Loucy (cell line): Measurements from ENCODE around the gene PIGQ.

ENCODE experiments used
- H2AFZ ChIP-seq: fragments of 200-600 bp; sonication (generic); 2 replicates; pipeline ENCODE4 v1.6.0; 2016; ENCODE audit warnings: antibody characterized with exemption, mild to moderate bottlenecking, low read length, moderate library complexity
- H3F3A ChIP-seq: fragments of 200-600 bp; 2 replicates; pipeline ENCODE4 v1.6.0; 2016; ENCODE audit warnings: antibody characterized with exemption, low read depth, mild to moderate bottlenecking
- H3K27me3 ChIP-seq: fragments of 200-600 bp; sonication (generic); 2 replicates; pipeline ENCODE4 v1.6.1; 2014; ENCODE audit warnings: low read length, mild to moderate bottlenecking; ENCODE audit not compliant: insufficient read depth, poor library complexity, severe bottlenecking
- H3K36me3 ChIP-seq: fragments of 200-600 bp; sonication (generic); 2 replicates; pipeline ENCODE4 v1.6.1; 2016; ENCODE audit warnings: low read length; ENCODE audit not compliant: insufficient read depth
- H3K4me1 ChIP-seq: fragments of 200-600 bp; sonication (generic); 2 replicates; pipeline ENCODE4 v1.5.1; 2014; ENCODE audit warnings: low read length, mild to moderate bottlenecking; ENCODE audit not compliant: insufficient read depth, poor library complexity, severe bottlenecking
- H3K4me2 ChIP-seq: fragments of 200-600 bp; sonication (generic); 2 replicates; pipeline ENCODE4 v1.6.0; 2014; ENCODE audit warnings: antibody characterized with exemption, low read length, low read depth, mild to moderate bottlenecking; ENCODE audit not compliant: poor library complexity, severe bottlenecking
- H3K4me3 ChIP-seq: fragments of 200-600 bp; sonication (generic); 2 replicates; pipeline ENCODE4 v1.5.1; 2014; ENCODE audit warnings: low read length, mild to moderate bottlenecking, mixed read lengths; ENCODE audit not compliant: poor library complexity, severe bottlenecking
- H3K79me2 ChIP-seq: fragments of 200-600 bp; sonication (generic); 2 replicates; pipeline ENCODE4 v1.6.1; 2014; ENCODE audit warnings: low read length; ENCODE audit not compliant: insufficient read depth
- H3K9ac ChIP-seq: fragments of 200-600 bp; sonication (generic); 2 replicates; pipeline ENCODE4 v1.6.0; 2014; ENCODE audit warnings: mild to moderate bottlenecking, low read depth, low read length, moderate library complexity; ENCODE audit not compliant: poor library complexity, severe bottlenecking
- H3K9me2 ChIP-seq: fragments of 200-600 bp; sonication (generic); replicated peaks from 2 replicates; pipeline ENCODE4 v1.6.1; 2016; ENCODE audit warnings: low read depth, low read length, mixed read lengths
- H3K9me3 ChIP-seq: fragments of 200-600 bp; sonication (generic); 2 replicates; pipeline ENCODE4 v1.6.1; 2014; ENCODE audit warnings: mild to moderate bottlenecking, antibody characterized with exemption, low read length, low read depth; ENCODE audit not compliant: insufficient read depth
- H4K20me1 ChIP-seq: fragments of 200-600 bp; sonication (generic); 2 replicates; pipeline ENCODE4 v1.6.0; 2014; ENCODE audit warnings: antibody characterized with exemption, low read length, mild to moderate bottlenecking; ENCODE audit not compliant: insufficient read depth, poor library complexity, severe bottlenecking
- CTCF ChIP-seq: fragments of 200-600 bp; sonication (generic); conservative IDR thresholded peaks from 2 replicates; pipeline ENCODE4 v1.5.1; 2014; ENCODE audit warnings: mild to moderate bottlenecking, antibody characterized with exemption, low read length
- EZH2phosphoT487 ChIP-seq: fragments of 200-600 bp; IDR thresholded peaks from 2 replicates; pipeline ENCODE4 v1.6.1; 2018; ENCODE audit warnings: antibody characterized with exemption, mild to moderate bottlenecking, moderate library complexity, borderline replicate concordance

Gene PIGQ

GRCh38 chr16:546909-547770 is 22.6 kb upstream of the PIGQ start:
- TF ChIP-seq CTCF: no peak
- TF ChIP-seq EZH2phosphoT487: no peak
- Histone ChIP-seq H2AFZ (no peak overlapping the region), H3F3A (no peaks in the 10 kb centered on the region), H3K36me3 (no peaks in the 10 kb centered on the region), H3K9ac (no peak overlapping the region), H3K4me2 (no peak overlapping the region), H3K79me2 (no peaks in the 10 kb centered on the region), H3K9me3 (no peaks in the 10 kb centered on the region), H3K9me2 (no peaks in the 10 kb centered on the region), H3K27me3 (no peaks in the 10 kb centered on the region), H4K20me1 (no peaks in the 10 kb centered on the region), H3K4me3 (no peak overlapping the region), H3K4me1 (no peaks in the 10 kb centered on the region)

GRCh38 chr16:548586-548985 is 21.2 kb upstream of the PIGQ start:
- Histone ChIP-seq H3K9me2 (no peaks in the 10 kb centered on the region), H3K79me2 (no peaks in the 10 kb centered on the region), H3K27me3 (no peaks in the 10 kb centered on the region), H3K9ac (no peak overlapping the region), H3K9me3 (no peaks in the 10 kb centered on the region), H2AFZ (no peak overlapping the region), H3K36me3 (no peaks in the 10 kb centered on the region), H3K4me2 (no peak overlapping the region), H3F3A (no peaks in the 10 kb centered on the region), H3K4me3 (no peak overlapping the region), H3K4me1 (no peaks in the 10 kb centered on the region), H4K20me1 (no peaks in the 10 kb centered on the region)
- TF ChIP-seq EZH2phosphoT487 (no peak), CTCF (no peak)

- no peak overlapping the region for H3K4me3 ChIP-seq
- H3K79me2 ChIP-seq: no peaks in the 10 kb centered on the region
- H3K36me3 ChIP-seq: no peaks in the 10 kb centered on the region
These were observed 20.1 kb upstream of the PIGQ start for GRCh38 chr16:549544-550263.

More at GRCh38 chr16:549544-550263, 20.1 kb upstream of the PIGQ start:
- Histone ChIP-seq H4K20me1 (no peaks in the 10 kb centered on the region), H3K9me2 (no peaks in the 10 kb centered on the region), H3K9ac (no peak overlapping the region), H3K4me1 (no peaks in the 10 kb centered on the region), H3K4me2 (no peak overlapping the region), H3F3A (no peaks in the 10 kb centered on the region), H3K9me3 (no peaks in the 10 kb centered on the region), H2AFZ (no peak overlapping the region), H3K27me3 (no peaks in the 10 kb centered on the region)
- TF ChIP-seq CTCF (no peak; the same call in 1 of the 2 replicates), EZH2phosphoT487 (no peak)
